HEK293T (cell line): ENCODE results near the gene PRKCE.

Experiments
- BHLHE40 ChIP-seq: fragments of 450-650 bp; IDR thresholded peaks from 2 replicates; pipeline ENCODE4 v1.6.1; 2016; ENCODE audit warnings: mild to moderate bottlenecking, moderate library complexity, borderline replicate concordance
- ELF4 ChIP-seq: fragments of 450-650 bp; IDR thresholded peaks from 2 replicates; pipeline ENCODE4 v1.6.1; 2017; ENCODE audit warnings: antibody characterized with exemption
- NFRKB ChIP-seq: fragments of 450-650 bp; IDR thresholded peaks from 2 replicates; pipeline ENCODE4 v1.6.1; 2016; ENCODE audit warnings: mild to moderate bottlenecking, moderate library complexity
- TARDBP ChIP-seq: fragments of 450-650 bp; IDR thresholded peaks from 2 replicates; pipeline ENCODE4 v1.6.1; 2016

GRCh38 chr2:45741161-45741850, 89.8 kb downstream of the PRKCE start:
- TF ChIP-seq ELF4 (no peak), NFRKB (no peak), TARDBP (no peak), BHLHE40 (no peak)
